ENCODE results near the gene ZC2HC1C. TPM values are rescaled to one million over a fixed set of nuclear protein-coding genes. Genes with fewer than 3 reads are reported as not detected.

The ZC2HC1C gene
- total RNA-seq, 2 donors from 2014 or later, result 7.5 to 7.8 TPM

DNA sequence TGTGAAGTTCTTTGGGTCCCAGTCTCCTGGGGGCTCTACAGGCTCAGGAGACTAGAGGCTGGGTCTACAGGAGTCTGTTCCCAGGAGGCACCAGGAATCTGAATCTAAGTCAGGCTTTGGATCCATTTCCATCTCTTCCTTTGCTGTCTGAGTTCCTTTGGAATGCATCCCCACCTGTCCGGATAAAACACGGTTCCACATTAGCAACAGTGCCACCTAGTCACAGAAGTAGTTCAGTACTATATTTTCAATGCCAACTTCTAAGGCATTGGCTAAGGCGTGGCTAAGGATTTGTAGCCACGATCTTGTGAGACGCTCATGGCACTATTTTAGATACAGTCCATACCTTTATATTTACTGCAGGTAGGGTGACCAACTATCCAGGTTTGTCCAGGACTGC is 15.1 kb downstream of the ZC2HC1C start:
- intact Hi-C loops (cut with DNase I), result loop anchor here (10.0 kb wide), 1 partner anchor 140 kb away; no protein-coding TSS in a partner anchor
- no peak for ATAC-seq
- DNase-seq, result no peak

DNA sequence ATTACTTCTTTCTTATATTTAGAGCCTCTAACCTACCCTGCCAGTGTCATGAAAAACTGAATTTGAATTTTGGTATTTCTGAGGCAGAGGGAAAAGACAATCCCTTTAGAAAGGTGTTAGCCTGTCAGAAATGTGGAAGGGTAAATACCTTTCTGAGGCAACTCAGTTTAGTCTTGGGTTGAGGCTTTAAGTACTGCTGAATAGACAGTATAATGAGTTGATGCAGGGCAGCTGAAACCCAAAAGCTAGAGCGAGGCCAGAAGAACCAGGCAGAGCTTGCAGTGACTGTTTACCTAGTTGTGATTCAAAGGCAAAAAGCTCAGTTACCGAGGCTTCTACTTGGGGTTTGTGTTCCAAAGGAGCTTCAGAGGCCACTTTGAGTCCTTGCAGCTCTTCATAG is 18.7 kb downstream of the ZC2HC1C start:
- intact Hi-C loops (cut with DNase I), result loop anchor here (5.0 to 10.0 kb wide), 2 partner anchors 143 to 226 kb away; no protein-coding TSS in a partner anchor
- no peak for ATAC-seq
- DNase-seq, result no peak

DNA sequence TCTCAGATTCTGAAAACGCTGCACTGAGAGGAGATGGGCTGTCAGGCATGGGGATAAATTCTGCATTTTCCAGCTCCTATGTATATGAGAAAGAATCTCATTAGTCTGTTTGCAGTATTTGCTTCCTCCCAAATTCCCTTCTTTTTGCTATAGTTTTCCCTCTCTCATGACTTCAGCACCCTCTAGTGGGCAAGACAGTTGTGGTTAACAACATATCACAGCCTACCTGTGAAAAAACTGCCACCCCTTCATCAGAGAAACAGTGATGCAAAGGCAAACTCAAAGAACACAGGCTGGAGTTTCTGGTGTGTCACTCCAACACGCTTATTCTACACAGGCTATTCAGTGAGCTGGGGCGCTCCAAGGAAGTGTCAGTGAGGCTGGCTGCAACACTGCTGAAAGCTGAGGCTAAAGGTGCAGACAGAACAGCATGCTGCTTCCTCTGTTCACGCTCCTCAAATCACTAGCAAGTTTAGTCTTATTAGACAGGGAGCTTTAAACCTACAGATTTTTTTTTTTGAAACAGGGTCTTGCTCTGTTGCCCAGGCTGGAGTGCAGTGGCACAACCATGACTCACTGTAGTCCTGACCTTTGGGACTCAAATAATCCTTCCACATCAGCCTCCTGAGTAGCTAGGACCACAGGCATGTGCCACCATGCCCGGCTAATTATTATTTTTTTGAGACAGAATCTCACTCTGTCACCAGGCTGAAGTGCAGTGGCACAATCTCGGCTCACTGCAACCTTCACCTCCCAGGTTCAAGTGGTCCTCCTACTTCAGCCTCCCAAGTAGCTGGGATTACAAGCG is 19.3 kb downstream of the ZC2HC1C start:
- DNase-seq (no peak), ATAC-seq (peak; percentile 74 to 76)
- intact Hi-C loops (cut with DNase I), result loop anchor here (5.0 to 10.0 kb wide), 2 partner anchors 144 to 226 kb away; no protein-coding TSS in a partner anchor

DNA sequence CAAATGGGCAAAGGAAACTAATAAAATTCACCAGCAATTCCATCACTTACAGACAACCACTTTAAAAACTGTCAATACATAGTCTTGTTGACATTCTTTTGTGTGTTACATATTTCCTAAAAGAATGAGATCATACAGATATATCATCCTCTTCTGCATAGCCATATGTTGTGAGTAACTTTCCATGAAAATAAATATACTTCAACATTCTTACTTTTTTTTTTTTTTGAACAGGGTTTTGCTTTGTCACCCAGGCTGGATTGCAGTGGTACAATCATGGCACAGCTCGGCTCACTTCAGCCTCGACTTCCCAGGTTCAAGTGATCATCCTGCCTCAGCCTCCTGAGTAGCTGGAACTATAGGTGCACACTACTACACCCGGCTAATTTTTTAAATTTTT is 20.9 kb downstream of the ZC2HC1C start:
- intact Hi-C loops (cut with DNase I), result no loop called here
- ATAC-seq, result no peak
- DNase-seq, result no peak

DNA sequence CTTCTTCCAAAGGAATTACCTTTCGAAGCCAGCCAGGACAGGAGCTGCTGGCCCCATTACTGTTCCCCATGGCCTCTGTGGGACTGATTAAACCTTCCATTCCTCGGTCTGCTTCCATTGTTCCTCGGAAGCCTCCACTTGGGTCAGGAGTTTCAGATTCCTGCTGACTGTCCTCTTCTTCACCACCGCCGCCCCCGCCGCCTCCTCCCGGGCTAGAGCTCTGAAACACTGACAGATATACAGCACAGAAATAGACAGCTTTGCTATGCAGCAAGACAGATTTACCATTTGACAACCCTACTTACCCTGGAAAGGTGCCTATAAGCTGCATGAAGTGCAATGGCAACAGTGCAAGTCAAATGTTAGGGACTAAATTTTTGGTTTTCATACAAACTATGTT is 21.8 kb downstream of the ZC2HC1C start:
- DNase-seq (no peak), ATAC-seq (no peak)
- intact Hi-C loops (cut with DNase I), result no loop called here

DNA sequence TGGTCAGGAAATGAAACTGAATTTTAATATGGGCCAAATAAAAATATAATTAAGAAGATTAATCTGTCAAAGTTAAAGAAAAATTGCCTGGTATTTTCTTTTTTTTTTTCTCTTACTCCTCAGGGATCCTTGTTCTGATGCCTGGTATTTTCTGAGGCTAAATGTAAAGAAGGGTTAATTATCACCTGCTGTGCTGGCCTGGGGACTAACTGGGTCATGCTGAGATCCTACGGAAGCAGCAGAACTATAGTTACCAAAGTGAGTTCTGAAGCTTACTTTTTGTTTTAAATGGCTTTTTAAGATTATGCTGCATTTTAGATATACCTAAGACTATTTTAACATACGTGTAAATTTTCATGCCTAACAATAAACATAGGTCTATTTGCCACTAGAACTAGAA is 23.3 kb downstream of the ZC2HC1C start:
- no peak for ATAC-seq
- intact Hi-C loops (cut with DNase I), result no loop called here
- DNase-seq, result no peak

DNA sequence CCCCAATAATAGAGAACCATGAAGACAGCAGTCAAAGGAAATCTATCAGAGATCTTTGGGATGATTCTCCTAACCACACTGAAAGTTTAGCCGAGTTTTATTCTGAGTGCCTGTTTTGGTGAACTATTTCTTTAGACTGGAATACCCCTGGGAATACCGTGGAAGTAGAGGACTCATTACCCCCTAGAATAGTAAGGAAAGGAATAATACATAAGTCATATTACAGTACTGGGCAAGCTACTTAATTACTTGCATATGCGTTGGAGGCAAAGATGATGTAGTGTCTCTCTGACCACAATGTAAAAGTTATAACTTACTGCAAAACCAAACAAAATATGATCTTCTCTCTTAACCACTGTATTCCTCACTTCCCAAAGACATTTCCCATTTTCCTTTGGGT is 25.5 kb downstream of the ZC2HC1C start:
- ATAC-seq (no peak), DNase-seq (no peak)
- intact Hi-C loops (cut with DNase I), result no loop called here

DNA sequence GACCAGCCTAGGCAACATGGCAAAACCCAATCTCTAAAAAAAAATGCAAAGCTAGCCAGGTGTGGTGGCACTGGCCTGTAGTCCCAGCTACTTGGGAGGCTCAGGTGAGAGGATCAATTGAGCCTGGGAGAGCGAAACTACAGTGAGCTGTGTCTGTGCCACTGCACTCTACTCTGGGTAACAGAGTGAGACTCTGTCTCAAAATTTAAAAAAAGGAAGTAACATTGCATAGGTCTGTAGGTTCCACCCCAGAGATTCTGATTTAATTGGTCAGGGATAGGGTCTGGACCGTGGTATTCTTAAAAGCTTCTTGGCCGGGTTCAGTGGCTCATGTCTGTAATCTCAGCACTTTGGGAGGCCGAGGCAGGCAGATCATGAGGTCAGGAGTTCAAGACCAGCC is 26.2 kb downstream of the ZC2HC1C start:
- ATAC-seq (no peak), DNase-seq (no peak)
- intact Hi-C loops (cut with DNase I), result no loop called here

DNA sequence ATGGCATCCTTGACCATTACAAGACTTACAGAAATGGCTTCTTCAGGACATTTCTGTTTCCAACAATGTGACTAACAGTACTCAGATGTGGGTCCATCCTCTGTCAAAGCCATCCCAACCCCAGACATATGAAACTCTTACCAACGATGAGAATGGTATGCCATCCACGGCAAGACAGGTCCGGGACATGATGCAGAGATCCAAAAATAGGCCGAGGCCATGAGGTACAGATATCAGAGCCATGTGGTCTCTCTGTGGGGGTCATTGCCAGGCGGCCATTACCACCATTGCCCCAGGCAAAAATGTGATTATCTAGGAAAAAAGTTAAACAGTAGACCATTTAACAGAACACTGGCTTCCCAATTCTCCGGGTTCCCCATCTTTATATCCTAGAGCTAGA is 27.5 kb downstream of the ZC2HC1C start:
- DNase-seq, result no peak
- intact Hi-C loops (cut with DNase I), result no loop called here
- peak in 1 of 2 donors; percentile 54 for ATAC-seq

DNA sequence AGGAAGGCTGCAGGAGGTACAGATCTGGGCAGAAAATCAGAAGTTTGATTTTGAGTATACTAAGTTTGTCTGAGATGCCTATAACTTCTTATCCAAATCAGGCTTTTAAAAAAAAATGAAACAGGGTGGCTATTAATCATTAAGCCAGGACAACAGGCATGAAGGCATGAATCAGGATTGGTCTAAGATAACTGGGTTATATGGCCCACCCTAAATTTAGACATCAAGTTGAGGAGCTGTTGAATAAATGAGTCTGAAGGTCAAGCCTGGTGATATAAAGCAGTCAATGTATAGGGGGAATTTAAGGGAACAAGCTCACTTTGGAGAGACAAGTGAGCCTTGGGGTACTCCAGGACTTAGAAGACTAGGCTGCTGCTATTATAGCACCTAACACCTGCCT is 28.8 kb downstream of the ZC2HC1C start:
- no peak for ATAC-seq
- intact Hi-C loops (cut with DNase I), result no loop called here
- no peak for DNase-seq

DNA sequence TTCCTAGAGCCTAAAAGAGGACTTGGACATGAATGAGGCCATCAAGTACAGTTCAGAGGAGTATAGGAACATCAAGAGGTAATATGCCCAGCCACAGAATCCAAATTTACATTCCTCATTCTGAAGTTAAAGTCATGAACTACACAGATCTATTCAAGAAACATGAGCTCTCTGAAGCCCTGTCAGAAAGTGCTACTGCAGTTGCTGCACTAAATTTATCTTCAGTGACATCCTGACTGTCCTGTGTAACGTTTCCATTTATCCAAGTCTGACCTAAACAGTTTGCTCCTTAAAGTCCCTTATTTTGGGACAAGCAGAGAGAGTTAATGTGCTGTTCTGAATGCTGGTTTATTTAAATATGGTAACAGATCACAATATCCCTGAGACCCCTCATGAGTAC is 29.2 kb downstream of the ZC2HC1C start:
- ATAC-seq, result no peak
- DNase-seq, result no peak
- intact Hi-C loops (cut with DNase I), result no loop called here

DNA sequence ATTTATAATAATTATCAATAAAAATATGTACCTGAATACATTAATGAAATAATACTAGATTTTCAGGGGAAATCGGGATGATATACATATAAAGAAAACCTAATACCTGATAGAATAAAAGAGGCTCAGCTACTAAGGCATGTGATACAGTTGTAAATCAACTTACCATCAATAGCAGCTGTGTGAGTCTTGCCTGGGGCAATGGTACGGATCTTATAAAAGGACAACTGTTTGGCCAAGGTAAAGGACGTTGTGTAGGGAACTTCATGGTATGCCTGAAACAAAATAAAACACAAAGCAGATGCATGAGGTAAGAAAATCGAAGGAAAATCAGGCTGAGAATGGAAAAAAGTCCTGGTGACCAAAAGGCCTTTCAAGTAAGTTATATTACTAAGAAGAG is 32.0 kb downstream of the ZC2HC1C start:
- ATAC-seq (no peak), DNase-seq (no peak)
- intact Hi-C loops (cut with DNase I), result no loop called here

DNA sequence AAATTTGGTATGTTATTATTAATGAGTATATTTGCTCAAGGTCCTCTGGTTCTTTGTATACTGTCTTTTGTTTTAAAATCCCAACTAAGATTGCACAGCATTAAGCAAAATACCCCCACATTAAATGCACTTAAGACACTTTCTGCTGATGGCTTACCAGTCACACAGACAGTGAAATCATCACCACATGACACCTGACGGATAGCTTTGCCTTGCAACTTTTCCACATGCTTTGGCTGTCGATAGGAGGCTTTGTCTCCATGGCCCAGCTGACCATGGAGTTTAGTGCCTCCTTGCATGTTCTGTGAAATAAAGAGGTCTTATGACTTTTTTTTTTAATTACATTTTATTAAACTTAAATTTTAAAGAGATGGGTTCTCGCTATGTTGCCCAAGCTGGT is 37.7 kb downstream of the ZC2HC1C start:
- intact Hi-C loops (cut with DNase I), result no loop called here
- ATAC-seq (no peak), DNase-seq (no peak)

DNA sequence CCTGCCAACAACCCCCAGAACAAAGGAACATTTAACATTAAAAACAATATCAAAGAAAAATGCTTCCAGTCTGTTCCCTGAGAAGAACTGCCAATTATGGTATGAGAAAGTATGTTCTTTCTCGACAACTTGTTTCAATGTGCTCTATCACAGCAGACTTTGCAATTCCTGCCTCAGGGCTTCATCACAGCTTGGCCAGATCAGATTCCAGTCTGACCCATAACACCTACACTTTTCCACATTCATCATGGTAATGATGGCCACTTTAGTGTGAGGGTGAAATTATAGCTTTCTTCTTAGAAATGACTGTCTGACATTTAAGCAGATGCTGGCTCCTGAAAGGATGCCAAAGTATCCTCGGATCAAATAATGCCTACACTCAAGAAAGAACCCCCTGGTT is 40.4 kb downstream of the ZC2HC1C start:
- DNase-seq, result no peak
- ATAC-seq, result no peak
- intact Hi-C loops (cut with DNase I), result no loop called here

DNA sequence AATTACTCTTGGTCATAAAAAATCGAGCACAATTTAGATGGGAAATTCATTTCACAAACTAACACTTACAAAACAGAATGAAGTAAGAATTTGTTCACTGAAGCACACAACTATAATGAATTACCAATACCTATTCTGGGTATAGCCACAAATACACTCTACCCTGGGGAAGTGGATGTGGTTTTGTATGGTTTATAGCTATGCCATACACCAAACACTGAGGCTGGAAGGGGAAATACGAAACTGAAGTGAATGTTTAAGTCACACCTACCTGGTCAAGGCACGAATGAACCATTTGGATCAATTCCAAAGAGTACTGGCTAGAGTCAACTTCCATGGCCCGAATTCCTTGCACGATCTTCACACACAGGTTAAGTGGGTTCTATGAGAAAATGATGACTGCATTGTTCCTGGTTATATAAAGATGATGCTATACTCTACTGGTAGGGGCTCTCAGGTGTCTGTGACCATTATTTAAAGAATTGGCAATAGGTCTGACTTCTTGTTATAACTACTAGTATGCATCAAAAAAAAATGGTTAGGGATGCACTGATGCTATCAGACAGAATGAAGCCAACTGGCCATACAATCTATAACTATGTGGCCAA is 44.6 kb downstream of the ZC2HC1C start:
- DNase-seq (no peak), ATAC-seq (no peak)
- intact Hi-C loops (cut with DNase I), result no loop called here

DNA sequence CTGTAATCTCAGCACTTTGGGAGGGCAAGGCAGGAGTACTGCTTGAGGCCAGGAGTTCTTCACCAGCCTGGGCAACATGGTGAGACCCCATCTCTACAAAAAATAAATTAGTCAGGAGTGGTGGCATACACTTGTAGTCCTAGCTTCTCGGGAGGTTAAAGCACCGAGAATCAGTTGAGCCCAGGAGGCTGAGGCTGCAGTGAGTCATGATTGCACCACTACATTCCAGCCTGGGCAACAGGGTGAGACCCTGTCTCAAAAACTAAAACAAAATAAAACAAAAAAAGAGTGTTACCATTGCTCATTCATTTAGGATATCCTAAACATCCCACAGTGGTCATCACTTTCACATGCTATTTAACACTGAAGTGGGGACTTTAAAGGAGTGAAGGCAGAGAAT is 49.6 kb downstream of the ZC2HC1C start:
- intact Hi-C loops (cut with DNase I), result no loop called here
- no peak for DNase-seq
- ATAC-seq, result no peak

DNA sequence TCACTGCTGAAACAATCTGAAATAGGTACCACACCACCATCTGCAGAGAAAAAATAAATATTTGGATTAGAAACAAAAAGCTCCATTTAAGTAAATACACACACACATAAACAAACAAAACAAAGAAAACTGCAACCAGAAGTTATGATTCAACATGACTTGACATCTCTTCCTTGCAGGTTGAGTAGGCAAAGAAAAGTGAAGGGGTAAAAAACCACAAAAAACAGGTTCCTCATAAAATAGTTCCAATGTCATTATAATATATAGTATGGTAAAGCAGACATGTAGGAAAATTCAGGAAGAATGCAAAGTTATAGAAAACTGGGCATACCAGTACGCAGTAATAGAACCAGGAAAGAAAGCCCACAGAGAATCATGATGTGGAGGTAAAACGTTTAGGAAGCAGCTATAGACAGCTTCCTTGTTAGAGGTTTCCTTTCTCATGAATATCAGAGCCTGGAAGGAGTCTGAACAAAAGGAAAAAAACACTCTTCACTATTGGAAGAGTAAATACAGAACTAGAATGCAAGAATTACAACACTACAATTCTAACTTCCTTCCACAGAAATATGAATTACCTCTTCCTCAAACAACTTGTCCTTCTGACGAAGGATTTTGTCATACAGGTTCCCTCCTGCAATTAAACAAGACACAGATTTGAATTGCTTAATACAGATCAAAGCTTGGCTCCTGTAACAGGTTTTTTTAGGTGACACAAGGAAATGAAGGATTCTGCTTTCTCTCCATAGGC is 51.3 kb downstream of the ZC2HC1C start:
- ATAC-seq (no peak), DNase-seq (no peak)
- intact Hi-C loops (cut with DNase I), result no loop called here

DNA sequence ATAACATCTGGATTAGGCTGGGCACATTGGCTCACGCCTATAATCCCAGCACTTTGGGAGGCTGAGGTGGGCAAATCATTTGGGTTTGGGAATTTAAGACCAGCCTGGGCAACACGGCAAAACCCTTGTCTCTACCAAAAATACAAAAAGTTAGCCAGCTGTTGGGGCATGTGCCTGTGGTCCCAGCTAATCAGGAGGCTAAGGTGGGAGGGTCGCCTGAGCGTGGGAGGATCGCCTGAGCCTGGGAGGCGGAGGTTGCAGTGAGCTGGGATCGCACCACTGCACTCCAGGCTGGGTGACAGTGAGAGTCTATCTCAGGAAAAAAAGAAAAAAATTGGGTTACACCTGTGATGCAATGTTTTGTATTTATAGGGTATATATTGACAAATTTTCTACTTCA is 52.1 kb downstream of the ZC2HC1C start:
- DNase-seq (no peak), ATAC-seq (no peak)
- intact Hi-C loops (cut with DNase I), result no loop called here

DNA sequence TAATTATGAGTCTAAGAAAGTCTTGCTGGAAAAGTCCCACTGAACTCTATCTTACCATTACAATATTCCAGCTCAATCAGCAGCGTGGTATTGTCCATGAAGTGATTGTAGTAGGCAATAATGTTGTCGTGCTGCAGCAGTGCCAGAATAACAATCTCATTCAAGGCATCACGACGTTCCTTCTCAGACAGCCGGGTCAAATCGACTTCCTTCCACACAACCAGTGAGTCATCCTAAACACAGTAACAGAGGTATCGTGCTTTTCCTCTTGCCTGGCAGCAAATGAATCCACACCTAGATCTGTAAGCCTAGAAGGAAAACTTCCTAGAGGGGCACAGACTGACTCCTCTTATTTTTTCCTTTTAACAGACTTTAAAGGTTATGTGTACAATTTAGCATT is 54.5 kb downstream of the ZC2HC1C start:
- ATAC-seq (peak in 1 of 2 donors; percentile 30), DNase-seq (peak; percentile 44)
- intact Hi-C loops (cut with DNase I), result no loop called here

DNA sequence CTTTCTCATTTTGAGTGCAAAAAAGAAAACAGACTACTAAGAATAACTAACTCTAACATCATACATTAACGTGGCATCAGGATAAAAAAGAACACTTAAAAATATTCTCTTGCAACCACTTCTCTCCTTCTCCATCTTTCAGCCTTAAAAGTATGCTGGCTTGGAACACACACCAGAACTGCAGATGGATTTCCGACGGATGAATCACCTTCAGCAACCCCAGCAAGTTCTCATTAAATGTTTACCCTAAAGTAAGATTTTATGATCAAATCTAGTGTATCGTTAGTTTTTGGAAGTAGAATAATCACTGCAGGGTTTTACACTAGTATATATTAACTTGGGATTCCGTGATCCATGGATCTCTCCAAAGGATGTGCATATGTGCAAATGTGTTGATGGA is 56.2 kb downstream of the ZC2HC1C start:
- DNase-seq (no peak), ATAC-seq (no peak)
- intact Hi-C loops (cut with DNase I), result no loop called here
